ENCODE data around the gene CA5B. TPM values are rescaled to one million over a fixed set of nuclear protein-coding genes. Genes with fewer than 3 reads are reported as not detected.

The CA5B gene
- total RNA-seq, 1 experiment from 2014 or later, result 8.3 TPM

DNA sequence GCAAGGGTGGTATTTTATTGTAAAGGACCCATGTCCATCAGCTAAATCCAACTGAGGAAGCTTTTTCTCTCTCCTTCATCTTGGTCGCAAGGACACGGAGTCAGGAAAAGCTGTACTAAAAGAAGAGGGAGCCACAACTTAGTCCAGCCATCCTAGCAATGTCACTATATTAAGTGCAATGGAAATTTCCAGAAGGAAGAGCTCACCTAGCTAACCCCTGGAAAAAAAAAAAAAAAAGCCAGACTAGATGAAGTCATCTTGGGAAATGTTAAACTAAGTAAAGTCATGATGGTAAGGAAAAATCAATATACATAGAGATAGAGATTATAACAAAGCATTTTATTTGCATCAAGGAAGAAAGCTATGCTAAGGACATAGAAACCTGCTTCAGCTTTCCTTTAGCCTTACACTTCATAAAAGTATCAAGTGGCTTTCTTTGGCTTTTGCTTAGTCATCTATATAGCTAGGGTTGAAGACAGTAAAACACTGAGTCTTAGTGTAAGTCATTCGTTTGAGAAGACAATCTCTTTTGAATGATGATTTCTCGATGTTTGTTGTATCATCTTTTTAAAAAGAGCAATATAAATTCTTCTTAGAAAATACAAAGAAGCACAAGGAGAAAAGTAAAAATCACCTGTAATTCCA lies 18.6 kb upstream of the CA5B start:
- Histone ChIP-seq H2AFZ (ENCODE audit: low read length) (no peak overlapping the region), H2BK5ac (ENCODE audit: insufficient read length, low read length) (no peak overlapping the region), H3K27me3 (ENCODE audit: insufficient read depth, low read length) (no peaks in the 10 kb centered on the region), H3K14ac (ENCODE audit: insufficient read depth, low read length) (no peak overlapping the region), H3K9me3 (ENCODE audit: control insufficient read depth, low read depth, low read length) (no peaks in the 10 kb centered on the region), H3T11ph (ENCODE audit: low read length) (no peak overlapping the region), H4K91ac (ENCODE audit: insufficient read length, low read depth, low read length) (no peak overlapping the region), H4K5ac (ENCODE audit: insufficient read length, low read depth, low read length) (no peak overlapping the region), H3K18ac (ENCODE audit: insufficient read length, low read depth, low read length) (no peak overlapping the region), H3K4me2 (ENCODE audit: insufficient read depth, insufficient read length, low read length) (no peak overlapping the region), H2AK5ac (ENCODE audit: insufficient read length, low read length) (no peak overlapping the region), H2BK120ac (ENCODE audit: low read depth, low read length, poor library complexity, severe bottlenecking) (no peak overlapping the region), H3K79me2 (ENCODE audit: insufficient read depth, low read length) (no peaks in the 10 kb centered on the region), H2BK15ac (ENCODE audit: low read depth, low read length) (no peak overlapping the region), H3K79me1 (ENCODE audit: insufficient read depth, low read depth, low read length, poor library complexity, severe bottlenecking) (no peaks in the 10 kb centered on the region), H3K27ac (ENCODE audit: insufficient read length, low read depth, low read length) (no peak overlapping the region), H3K23me2 (ENCODE audit: insufficient read length, low read depth, low read length, poor library complexity, severe bottlenecking) (no peaks in the 10 kb centered on the region), H3K23ac (ENCODE audit: insufficient read length, low read depth, low read length) (no peak overlapping the region), H2BK20ac (ENCODE audit: low read depth, low read length, poor library complexity, severe bottlenecking) (no peak overlapping the region), H2BK12ac (ENCODE audit: insufficient read length, low read depth, low read length) (no peak overlapping the region), H3K56ac (ENCODE audit: insufficient read length, low read depth, low read length) (no peak overlapping the region), H3K4ac (ENCODE audit: low read depth, low read length) (no peak overlapping the region), H3K9ac (ENCODE audit: extremely low read depth, insufficient read length, low read length) (no peak overlapping the region), H3K4me1 (ENCODE audit: insufficient read depth, low read length) (peaks cover 8% of the 10 kb centered on the region; the same call in 1 of the 2 replicates), H4K20me1 (ENCODE audit: control insufficient read depth, insufficient read depth, insufficient read length) (no peaks in the 10 kb centered on the region), H4K8ac (replicated peaks; ENCODE audit: insufficient read length, low read depth, low read length) (no peak overlapping the region)
- WGBS (ENCODE audit: extremely low coverage, insufficient read length, low lambda C conversion rate), result no CpG with 5 or more reads among the region's 4 CpGs
- TF ChIP-seq, protein P1, sequence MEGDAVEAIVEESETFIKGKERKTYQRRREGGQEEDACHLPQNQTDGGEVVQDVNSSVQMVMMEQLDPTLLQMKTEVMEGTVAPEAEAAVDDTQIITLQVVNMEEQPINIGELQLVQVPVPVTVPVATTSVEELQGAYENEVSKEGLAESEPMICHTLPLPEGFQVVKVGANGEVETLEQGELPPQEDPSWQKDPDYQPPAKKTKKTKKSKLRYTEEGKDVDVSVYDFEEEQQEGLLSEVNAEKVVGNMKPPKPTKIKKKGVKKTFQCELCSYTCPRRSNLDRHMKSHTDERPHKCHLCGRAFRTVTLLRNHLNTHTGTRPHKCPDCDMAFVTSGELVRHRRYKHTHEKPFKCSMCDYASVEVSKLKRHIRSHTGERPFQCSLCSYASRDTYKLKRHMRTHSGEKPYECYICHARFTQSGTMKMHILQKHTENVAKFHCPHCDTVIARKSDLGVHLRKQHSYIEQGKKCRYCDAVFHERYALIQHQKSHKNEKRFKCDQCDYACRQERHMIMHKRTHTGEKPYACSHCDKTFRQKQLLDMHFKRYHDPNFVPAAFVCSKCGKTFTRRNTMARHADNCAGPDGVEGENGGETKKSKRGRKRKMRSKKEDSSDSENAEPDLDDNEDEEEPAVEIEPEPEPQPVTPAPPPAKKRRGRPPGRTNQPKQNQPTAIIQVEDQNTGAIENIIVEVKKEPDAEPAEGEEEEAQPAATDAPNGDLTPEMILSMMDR (conservative IDR thresholded peaks at IDR 0.05), result no peak
- Mint-ChIP-seq H3K36me3 (ENCODE audit: insufficient read depth in 1 of 3, low read depth in 3 of 3) (no peaks in the 10 kb centered on the region), H3K27ac (peak overlapping the region in 1 of 3 experiments; percentile 45; a peak in 1 of 7 replicates), H3K4me1 (peaks cover 18 to 19% of the 10 kb centered on the region in 2 experiments), H3K9me3 (no peaks in the 10 kb centered on the region), H3K27me3 (ENCODE audit: low read depth) (peaks cover 2% of the 10 kb centered on the region; the same call in 1 of the 2 replicates), H3K4me3 (no peak overlapping the region)
- no peak for DNase-seq

Data from H9 (cell line).